Measurements from ENCODE around the gene MT1B. TPM values are rescaled to one million over a fixed set of nuclear protein-coding genes. Genes with fewer than 3 reads are reported as not detected.

MT1B gene
- total RNA-seq, 2 experiments from 2014 or later: not detected

DNA sequence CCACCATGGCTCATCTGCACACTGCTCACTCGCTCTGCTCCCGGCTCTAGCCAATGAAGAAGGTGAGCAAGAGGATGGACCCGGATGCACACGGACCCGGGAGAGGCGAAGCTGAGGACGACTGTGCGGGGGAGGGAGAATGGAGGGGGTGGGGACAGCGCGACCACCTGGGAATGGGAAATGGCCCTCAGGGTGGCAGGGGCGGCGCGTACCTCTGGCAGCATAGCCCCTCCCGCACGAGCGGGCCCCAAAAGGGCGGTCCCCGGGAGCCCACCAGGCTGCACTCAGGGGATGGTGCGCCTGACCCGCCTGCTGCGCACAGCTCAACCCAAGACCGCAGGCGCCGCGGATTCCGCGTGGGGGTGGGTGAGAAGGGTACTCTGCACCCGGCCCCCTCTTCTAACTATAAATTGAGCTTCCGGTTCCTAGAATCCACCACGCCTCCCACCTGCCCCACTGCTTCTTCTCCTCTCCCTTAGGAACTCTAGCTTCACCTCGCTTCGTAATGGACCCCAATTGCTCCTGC lies 24.1 kb downstream of the MT1B start:
- H3K4me1 ChIP-seq (ENCODE audit: insufficient read depth, low read length, poor library complexity, severe bottlenecking): no peaks in the 10 kb centered on the region
- no TSS peak for BruUV-seq (replicated peaks)
- H3K79me2 ChIP-seq (ENCODE audit: insufficient read depth, low read depth, low read length): no peaks in the 10 kb centered on the region
- H3K27ac ChIP-seq (ENCODE audit: low read depth, low read length, poor library complexity, severe bottlenecking): no peak overlapping the region
- no peak overlapping the region for H2AFZ ChIP-seq (ENCODE audit: low read length)
- ChIA-PET POLR2A (interaction anchor here (0.6 kb wide), 1 partner anchor 275 kb away, joined by 13 read pairs; no protein-coding TSS in a partner anchor), CTCF (ENCODE audit: unreplicated experiment) (no interaction called here)
- no peak overlapping the region for H3K4me3 ChIP-seq (ENCODE audit: low read depth, low read length, poor library complexity, severe bottlenecking)
- DNase-seq (ENCODE audit: low spot score): no peak
- no peaks in the 10 kb centered on the region for H3K9me3 ChIP-seq (ENCODE audit: low read length)
- H3K4me2 ChIP-seq (ENCODE audit: low read length): no peak overlapping the region
- no peaks in the 10 kb centered on the region for H4K20me1 ChIP-seq (ENCODE audit: insufficient read depth, low read length)
- H3K9me2 ChIP-seq (ENCODE audit: insufficient read depth, low read length): no peaks in the 10 kb centered on the region
- intact Hi-C loops (cut with micrococcal nuclease; ENCODE audit: unreplicated experiment): no loop called here
- TF ChIP-seq EZH2phosphoT487 (IDR thresholded peaks at IDR 0.05; ENCODE audit: borderline replicate concordance, low read depth, low read length): no peak
- TF ChIP-seq CTCF (conservative IDR thresholded peaks at IDR 0.05; ENCODE audit: low read length): no peak
- H3K36me3 ChIP-seq (ENCODE audit: insufficient read depth, low read length): no peaks in the 10 kb centered on the region

GRCh38 chr16:56677474-56677873 lies 25.8 kb downstream of the MT1B start:
- no TSS peak for BruUV-seq (replicated peaks)
- Histone ChIP-seq H4K20me1 (ENCODE audit: insufficient read depth, low read length) (no peaks in the 10 kb centered on the region), H3K9me2 (ENCODE audit: insufficient read depth, low read length) (no peaks in the 10 kb centered on the region), H3K4me3 (ENCODE audit: low read depth, low read length, poor library complexity, severe bottlenecking) (no peak overlapping the region), H3K4me2 (ENCODE audit: low read length) (no peak overlapping the region), H3K9me3 (ENCODE audit: low read length) (no peaks in the 10 kb centered on the region), H3K36me3 (ENCODE audit: insufficient read depth, low read length) (no peaks in the 10 kb centered on the region), H3K4me1 (ENCODE audit: insufficient read depth, low read length, poor library complexity, severe bottlenecking) (peaks cover 7% of the 10 kb centered on the region), H3K79me2 (ENCODE audit: insufficient read depth, low read depth, low read length) (no peaks in the 10 kb centered on the region), H3K27ac (ENCODE audit: low read depth, low read length, poor library complexity, severe bottlenecking) (no peak overlapping the region), H2AFZ (ENCODE audit: low read length) (no peak overlapping the region)
- TF ChIP-seq EZH2phosphoT487 (IDR thresholded peaks at IDR 0.05; ENCODE audit: borderline replicate concordance, low read depth, low read length): no peak
- no peak for TF ChIP-seq CTCF (conservative IDR thresholded peaks at IDR 0.05; ENCODE audit: low read length)
- ChIA-PET CTCF (ENCODE audit: unreplicated experiment) (no interaction called here), POLR2A (interaction anchor here (1.2 kb wide), 1 partner anchor 16 kb away, joined by 3 read pairs; no protein-coding TSS in a partner anchor)
- DNase-seq (ENCODE audit: low spot score): no peak
- intact Hi-C loops (cut with micrococcal nuclease; ENCODE audit: unreplicated experiment): no loop called here

DNA sequence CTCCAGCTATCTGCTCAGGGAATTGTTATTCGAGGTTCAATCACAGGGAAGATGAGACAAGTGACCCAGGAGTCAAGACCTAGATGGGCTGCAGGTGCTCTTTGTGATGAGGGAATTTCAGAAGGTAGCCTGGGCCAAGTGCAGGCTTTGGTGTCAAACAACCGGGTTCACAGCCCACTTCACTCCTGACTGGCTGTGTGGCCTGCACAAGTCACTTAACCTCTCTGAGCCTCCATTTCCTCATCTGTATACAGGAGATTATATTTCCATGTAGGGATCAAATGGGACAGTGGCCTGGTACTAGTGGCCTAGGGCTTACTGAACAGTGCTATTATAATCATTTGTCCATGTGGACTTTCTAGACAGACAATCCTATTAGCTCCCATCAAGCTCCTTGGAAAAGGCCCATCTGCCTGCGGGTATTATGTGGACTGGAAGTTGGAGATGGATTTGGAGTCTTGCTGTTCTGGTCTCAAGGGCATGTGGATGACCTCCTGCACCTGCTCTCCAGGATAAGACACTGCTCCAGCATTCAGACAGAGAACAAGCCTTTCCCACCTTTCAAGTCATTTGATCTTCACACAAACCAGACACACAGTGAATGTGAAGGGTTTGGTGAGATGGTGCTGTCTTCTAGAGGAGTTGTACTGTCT lies 27.5 kb downstream of the MT1B start:
- ChIA-PET POLR2A (no interaction called here), CTCF (ENCODE audit: unreplicated experiment) (no interaction called here)
- Histone ChIP-seq H3K9me3 (ENCODE audit: low read length) (no peaks in the 10 kb centered on the region), H4K20me1 (ENCODE audit: insufficient read depth, low read length) (no peaks in the 10 kb centered on the region), H3K4me3 (ENCODE audit: low read depth, low read length, poor library complexity, severe bottlenecking) (no peak overlapping the region), H3K9me2 (ENCODE audit: insufficient read depth, low read length) (no peaks in the 10 kb centered on the region), H3K79me2 (ENCODE audit: insufficient read depth, low read depth, low read length) (no peaks in the 10 kb centered on the region), H3K4me1 (ENCODE audit: insufficient read depth, low read length, poor library complexity, severe bottlenecking) (peaks cover 15% of the 10 kb centered on the region), H3K27ac (ENCODE audit: low read depth, low read length, poor library complexity, severe bottlenecking) (no peak overlapping the region), H3K4me2 (ENCODE audit: low read length) (no peak overlapping the region), H2AFZ (ENCODE audit: low read length) (no peak overlapping the region), H3K36me3 (ENCODE audit: insufficient read depth, low read length) (no peaks in the 10 kb centered on the region)
- intact Hi-C loops (cut with micrococcal nuclease; ENCODE audit: unreplicated experiment): no loop called here
- no peak for DNase-seq (ENCODE audit: low spot score)
- TF ChIP-seq EZH2phosphoT487 (IDR thresholded peaks at IDR 0.05; ENCODE audit: borderline replicate concordance, low read depth, low read length): no peak
- no peak for TF ChIP-seq CTCF (conservative IDR thresholded peaks at IDR 0.05; ENCODE audit: low read length)
- BruUV-seq (replicated peaks): no TSS peak

Measured in OCI-LY7 (cell line).